WERI-Rb-1 (cell line): ENCODE data around the gene TMPRSS13.
"Not testable (repeated sequence)": the region's sequence is repeated elsewhere in the genome, so short reads cannot be mapped to it uniquely, and the experiment has no call there.

Experiments
- DNase-seq: peaks from one replicate; pipeline ENCODE4 v3.0.0-alpha.2; 2020
- H3K27ac ChIP-seq: fragments of 250-450 bp; sonication (Bioruptor Pico); 2 replicates; pipeline ENCODE4 v1.5.1; 2020; ENCODE audit warnings: mild to moderate bottlenecking, moderate library complexity
- H3K27me3 ChIP-seq: fragments of 250-450 bp; sonication (Bioruptor Pico); 2 replicates; pipeline ENCODE4 v1.5.1; 2021; ENCODE audit warnings: mild to moderate bottlenecking, low read depth, moderate library complexity; ENCODE audit not compliant: insufficient read depth, severe bottlenecking
- H3K36me3 ChIP-seq: fragments of 250-450 bp; sonication (Bioruptor Pico); 2 replicates; pipeline ENCODE4 v1.5.1; 2020; ENCODE audit warnings: mild to moderate bottlenecking, moderate library complexity
- H3K4me3 ChIP-seq: 2 replicates; pipeline ENCODE4 v1.5.1; 2011; ENCODE audit warnings: low read depth, mild to moderate bottlenecking, control low read depth, low read length
- H3K9me3 ChIP-seq: fragments of 250-450 bp; sonication (Bioruptor Pico); 2 replicates; pipeline ENCODE4 v1.5.1; 2021; ENCODE audit warnings: mild to moderate bottlenecking, moderate library complexity; ENCODE audit not compliant: severe bottlenecking
- CTCF ChIP-seq: IDR thresholded peaks from 2 replicates; pipeline ENCODE4 v1.5.1; 2011; ENCODE audit warnings: low read depth, mild to moderate bottlenecking, control low read depth, inconsistent platforms, low read length

TMPRSS13 gene

GRCh38 chr11:117930668-117931330, 1.6 kb upstream of the TMPRSS13 start:
- TF ChIP-seq CTCF = no peak
- no peaks in the 10 kb centered on the region for H3K36me3 ChIP-seq
- H3K27ac ChIP-seq = no peak overlapping the region
- H3K9me3 ChIP-seq = no peaks in the 10 kb centered on the region
- H3K4me3 ChIP-seq = no peak overlapping the region
- H3K27me3 ChIP-seq = no peaks in the 10 kb centered on the region
- no peak for DNase-seq

- TF ChIP-seq CTCF = no peak
- Histone ChIP-seq H3K27me3 (no peaks in the 10 kb centered on the region), H3K9me3 (no peaks in the 10 kb centered on the region), H3K27ac (no peak overlapping the region), H3K4me3 (no peak overlapping the region), H3K36me3 (no peaks in the 10 kb centered on the region)
- no peak for DNase-seq
Observed at GRCh38 chr11:117929916-117930570, 841 bp upstream of the TMPRSS13 start.

GRCh38 chr11:117928446-117929141, 608 bp downstream of the TMPRSS13 start:
- Histone ChIP-seq H3K9me3 (no peaks in the 10 kb centered on the region), H3K4me3 (no peak overlapping the region), H3K27ac (no peak overlapping the region), H3K27me3 (no peaks in the 10 kb centered on the region), H3K36me3 (no peaks in the 10 kb centered on the region)
- DNase-seq = no peak
- peak; percentile 29; the same call in 1 of the 2 replicates for TF ChIP-seq CTCF

GRCh38 chr11:117927926-117928325, 1.3 kb downstream of the TMPRSS13 start:
- Histone ChIP-seq H3K27ac (no peak overlapping the region), H3K4me3 (no peak overlapping the region), H3K36me3 (no peaks in the 10 kb centered on the region), H3K27me3 (no peaks in the 10 kb centered on the region), H3K9me3 (no peaks in the 10 kb centered on the region)
- no peak for DNase-seq
- no peak for TF ChIP-seq CTCF

- not testable (repeated sequence) for H3K9me3 ChIP-seq, H3K36me3 ChIP-seq, DNase-seq, H3K27me3 ChIP-seq, H3K4me3 ChIP-seq, H3K27ac ChIP-seq
Observed at GRCh38 chr11:117926166-117926565, 3.0 kb downstream of the TMPRSS13 start.

- DNase-seq = no peak
- no peak overlapping the region for H3K4me3 ChIP-seq
- no peaks in the 10 kb centered on the region for H3K9me3 ChIP-seq
- H3K27me3 ChIP-seq = no peaks in the 10 kb centered on the region
- H3K27ac ChIP-seq = no peak overlapping the region
- no peaks in the 10 kb centered on the region for H3K36me3 ChIP-seq
- TF ChIP-seq CTCF = no peak
Observed at GRCh38 chr11:117925198-117925925, 3.8 kb downstream of the TMPRSS13 start.
